GM19328 (cell line): Measurements from ENCODE around the gene ADGB.

Experiments
- ATAC-seq: cut with Tn5 transposase; IDR thresholded peaks from one replicate; pipeline ENCODE4 v1.9.1; 2021; ENCODE audit warnings: mild to moderate bottlenecking, moderate library complexity; ENCODE audit not compliant: unreplicated experiment

Gene ADGB

GRCh38 chr6:146628350-146628749 is 29.6 kb downstream of the ADGB start:
- ATAC-seq, result no peak

DNA sequence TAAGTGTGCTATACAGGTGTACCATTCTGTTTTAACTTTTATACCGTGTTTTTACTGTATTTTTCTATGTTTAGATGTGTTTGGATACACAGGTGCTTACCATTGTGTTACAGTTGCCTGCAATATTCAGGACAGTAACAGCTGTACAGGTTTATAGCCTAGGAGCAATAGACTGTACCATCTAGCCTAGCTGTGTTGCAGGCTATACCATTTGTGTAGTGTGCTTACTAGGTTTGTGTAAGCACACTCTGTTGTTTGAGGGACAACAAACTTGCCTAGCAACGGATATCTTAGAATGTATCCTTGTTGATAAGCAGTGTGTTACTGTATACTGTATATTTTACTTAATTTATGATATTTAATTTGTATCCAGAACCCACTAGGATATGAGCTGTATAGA is 35.2 kb downstream of the ADGB start:
- no peak for ATAC-seq

DNA sequence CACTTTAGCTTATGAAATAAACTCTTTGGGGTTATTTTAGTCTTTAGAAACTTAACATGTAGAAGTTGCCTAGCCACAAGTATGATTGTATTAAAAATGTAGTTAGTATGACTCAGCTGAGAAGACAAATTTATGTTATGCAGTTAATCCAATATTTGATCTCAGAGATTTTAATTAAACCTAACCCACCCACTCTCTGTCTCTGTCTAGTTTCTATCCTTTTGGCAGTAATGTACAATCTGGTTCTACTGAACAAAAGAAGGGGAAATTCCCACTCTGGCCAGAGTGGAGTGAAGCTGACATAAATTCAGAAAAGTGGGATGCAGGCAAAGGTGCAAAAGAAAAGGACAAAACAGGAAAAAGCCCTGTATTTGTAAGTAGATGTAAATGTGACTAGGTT is 36.4 kb downstream of the ADGB start:
- ATAC-seq, result no peak

DNA sequence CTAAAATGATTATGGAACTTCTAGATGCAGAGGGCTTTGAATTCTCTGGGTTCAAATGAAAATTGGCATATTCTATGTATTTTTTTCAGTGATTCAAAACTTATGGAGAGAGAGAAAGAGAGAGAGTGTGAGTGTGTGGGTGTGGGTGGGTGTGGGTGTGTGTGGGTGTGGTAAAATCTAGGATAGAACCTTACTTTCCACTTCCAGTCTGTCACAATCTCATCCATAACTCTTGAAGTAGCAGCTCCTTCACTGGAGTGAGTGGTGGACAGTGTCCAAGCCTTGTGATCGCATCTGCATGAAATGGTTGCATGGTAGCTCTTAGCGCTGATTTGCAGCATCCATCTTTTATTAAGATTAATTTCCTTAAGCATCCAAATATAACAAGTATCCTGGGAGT is 37.7 kb downstream of the ADGB start:
- no peak for ATAC-seq

DNA sequence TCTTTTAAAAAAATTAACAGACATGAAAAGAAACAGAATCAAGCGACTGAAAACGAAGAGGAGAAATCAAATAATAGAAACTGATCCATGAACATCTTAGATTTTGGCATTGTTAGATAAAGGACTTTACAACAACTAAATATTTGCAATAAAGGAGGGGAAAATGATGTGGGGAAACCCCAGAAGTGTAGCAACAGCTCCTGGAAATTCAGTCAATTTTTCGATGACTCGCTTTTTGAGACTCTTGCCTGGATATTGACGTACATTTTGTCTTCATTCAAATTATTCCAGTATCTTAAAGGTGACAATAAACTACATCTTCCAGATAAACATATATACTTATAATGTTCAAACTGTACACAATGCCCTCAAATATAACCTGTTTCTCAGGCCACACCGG is 44.1 kb downstream of the ADGB start:
- ATAC-seq, result no peak

- no peak for ATAC-seq
These were observed 52.2 kb downstream of the ADGB start for GRCh38 chr6:146650799-146651481.

DNA sequence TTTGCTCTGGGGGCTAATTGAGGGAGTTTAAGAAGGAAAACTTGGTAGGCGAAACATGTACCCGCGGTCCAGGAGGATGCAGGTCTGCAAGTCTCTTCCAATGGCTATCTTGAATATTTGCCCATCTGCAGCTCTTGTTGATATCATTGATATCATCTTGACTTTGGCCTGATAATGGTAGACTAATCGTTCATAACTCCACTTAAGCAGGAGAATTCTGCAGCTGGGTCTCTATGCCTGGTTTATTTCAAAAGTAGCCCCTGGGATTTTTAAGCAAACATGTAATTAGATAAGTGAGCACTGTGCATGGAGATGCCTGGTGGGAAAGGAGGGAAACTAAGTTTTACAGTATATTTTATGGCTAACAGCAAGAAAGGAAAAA is 52.7 kb downstream of the ADGB start:
- no peak for ATAC-seq

DNA sequence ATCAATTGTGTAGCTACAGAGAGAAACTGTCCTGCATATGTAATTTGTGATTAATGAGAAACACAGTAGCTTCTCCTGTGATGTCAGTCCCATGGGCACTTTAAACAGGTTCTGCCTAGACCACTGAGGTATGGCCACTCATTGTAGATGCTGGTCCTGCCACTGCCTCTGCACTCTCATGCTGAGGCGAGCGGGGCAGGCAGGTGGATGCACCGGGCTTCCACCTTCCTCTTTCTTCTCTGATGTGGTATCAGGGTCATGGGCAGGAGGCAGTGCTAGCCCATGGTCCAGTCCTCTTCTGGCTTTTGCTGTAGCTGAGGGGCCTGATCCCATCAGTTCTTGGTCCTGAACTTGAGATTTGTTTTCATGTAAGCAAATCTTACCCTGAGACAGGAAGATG is 58.7 kb downstream of the ADGB start:
- no peak for ATAC-seq

DNA sequence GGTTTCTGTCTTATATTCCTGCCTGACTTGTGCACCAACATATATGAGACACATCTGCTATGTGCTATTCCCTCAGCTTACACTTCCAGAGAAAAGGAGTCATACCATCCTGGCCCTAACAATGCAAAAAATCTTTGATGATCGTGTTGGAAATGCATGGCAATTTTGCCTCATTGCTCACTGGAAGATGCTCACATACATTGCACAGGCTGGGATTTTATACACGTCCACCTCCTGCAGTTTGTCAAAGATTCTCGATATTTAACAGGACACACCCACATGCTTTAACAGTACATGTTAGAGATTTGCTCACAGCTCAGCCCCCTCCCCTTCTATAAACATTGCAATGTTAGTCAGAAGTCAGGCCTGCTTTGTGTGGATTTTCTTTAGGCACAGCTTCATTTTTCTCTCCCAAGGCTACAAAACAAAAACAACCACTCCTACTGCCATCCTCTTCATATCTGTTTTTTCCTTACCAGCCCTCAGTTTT is 66.1 kb downstream of the ADGB start:
- no peak for ATAC-seq

GRCh38 chr6:146666909-146667308 is 68.1 kb downstream of the ADGB start:
- ATAC-seq, result no peak

DNA sequence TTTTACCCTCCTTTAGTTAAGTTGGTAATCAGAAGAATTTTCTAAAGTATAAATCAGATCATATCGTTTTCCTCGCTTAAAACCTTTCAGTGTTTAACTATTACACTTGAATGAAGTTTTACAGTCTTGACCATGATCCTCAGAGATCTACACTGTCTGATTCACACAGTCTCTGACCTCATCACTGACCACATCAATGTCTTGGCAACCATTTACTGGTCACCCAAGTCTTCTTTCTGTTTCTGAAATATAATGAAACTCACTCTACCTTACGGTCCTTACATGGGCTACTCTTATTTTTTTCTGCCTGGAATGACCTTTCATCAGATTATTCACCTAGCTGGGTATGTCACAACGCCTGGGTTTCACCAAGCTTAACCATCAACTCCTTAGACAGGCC is 71.4 kb downstream of the ADGB start:
- no peak for ATAC-seq

GRCh38 chr6:146673069-146673468 is 74.3 kb downstream of the ADGB start:
- no peak for ATAC-seq

GRCh38 chr6:146679386-146679785 is 80.6 kb downstream of the ADGB start:
- ATAC-seq, result no peak

DNA sequence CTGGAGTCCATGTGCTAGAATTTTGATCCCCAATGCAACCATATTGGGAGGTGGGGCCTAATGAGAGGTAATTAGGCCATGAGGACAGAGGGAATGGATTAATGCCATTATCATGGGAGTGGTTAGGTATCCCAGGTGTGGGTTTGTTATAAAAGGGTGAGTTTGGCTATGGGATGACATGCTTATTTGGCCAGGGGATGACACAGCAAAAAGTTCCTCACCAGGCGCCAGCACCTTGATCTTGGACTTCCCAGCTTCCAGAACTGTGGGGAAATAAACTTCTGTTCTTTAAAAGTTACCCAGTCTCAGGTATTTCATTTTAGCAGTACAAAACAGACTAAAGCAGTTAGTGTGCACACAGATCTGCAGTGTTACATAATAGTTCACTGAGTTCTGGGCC is 84.1 kb downstream of the ADGB start:
- no peak for ATAC-seq

DNA sequence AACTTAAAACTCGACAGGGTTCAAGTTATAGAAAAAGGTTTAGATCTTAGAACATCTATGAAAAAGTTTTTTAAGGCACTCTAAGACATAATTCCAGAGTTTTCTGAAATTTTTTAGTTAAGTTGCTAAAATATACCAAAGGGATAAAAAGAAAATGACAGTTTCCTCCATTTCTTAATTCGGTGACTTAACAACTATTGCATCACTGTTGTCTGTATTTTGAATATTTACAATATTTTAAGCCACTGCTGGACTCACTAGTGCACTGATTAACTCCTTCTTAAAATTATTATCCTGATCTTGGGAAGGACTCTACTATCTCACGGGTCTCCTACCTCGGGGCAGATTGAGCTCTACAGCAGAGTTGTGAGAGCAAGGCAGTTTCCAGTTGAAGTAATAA is 91.0 kb downstream of the ADGB start:
- no peak for ATAC-seq

DNA sequence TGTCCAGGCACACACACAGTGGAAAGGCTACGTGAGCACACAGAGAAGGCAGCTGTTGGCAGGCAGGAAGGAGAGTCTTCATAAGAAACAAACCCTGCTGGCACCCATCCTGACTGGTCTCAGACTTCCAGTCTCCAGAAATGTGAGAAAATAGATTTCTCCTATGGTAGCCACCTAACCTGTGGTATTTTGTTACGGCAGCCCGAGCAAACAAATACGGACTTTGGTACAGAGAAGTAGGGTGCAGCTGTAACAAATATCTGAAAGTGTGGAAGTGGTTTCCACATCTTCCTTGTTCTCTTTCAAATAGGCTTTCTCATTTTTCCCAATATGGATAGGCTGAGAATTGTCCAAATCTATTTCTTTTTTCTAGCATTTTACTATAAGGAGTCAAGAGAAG is 94.6 kb downstream of the ADGB start:
- ATAC-seq, result no peak

- ATAC-seq, result no peak
These were observed 99.1 kb downstream of the ADGB start for GRCh38 chr6:146697921-146698320.

DNA sequence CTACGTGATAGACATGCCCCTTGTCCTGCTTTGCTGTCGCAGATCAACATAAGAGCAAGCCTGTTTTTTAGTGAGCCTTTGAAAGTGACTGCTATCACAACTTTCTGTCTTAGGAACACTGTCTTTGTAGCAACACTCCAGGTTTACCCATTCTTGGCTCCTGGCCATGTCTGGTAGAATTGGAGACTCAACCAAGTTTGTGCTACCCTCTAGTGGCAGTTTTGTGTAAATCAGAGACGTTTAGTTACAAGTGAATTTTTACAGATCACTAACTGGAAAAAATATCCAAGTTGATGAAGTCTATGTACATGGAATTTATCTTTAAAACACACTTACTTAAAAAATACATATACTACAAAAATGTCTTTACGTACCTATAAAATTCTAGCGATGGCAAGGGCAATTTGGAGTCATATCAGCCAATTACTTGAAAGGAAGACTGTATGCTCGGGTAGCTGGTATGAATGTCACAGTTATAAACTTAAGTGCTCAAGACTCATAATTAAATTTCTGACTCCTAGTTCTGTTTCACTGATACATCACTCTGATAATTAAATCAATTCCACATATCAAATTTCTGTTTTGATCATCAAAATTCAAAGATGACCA is 101.4 kb downstream of the ADGB start:
- ATAC-seq, result peak; percentile 77

GRCh38 chr6:146701632-146702031 is 102.9 kb downstream of the ADGB start:
- ATAC-seq, result no peak

DNA sequence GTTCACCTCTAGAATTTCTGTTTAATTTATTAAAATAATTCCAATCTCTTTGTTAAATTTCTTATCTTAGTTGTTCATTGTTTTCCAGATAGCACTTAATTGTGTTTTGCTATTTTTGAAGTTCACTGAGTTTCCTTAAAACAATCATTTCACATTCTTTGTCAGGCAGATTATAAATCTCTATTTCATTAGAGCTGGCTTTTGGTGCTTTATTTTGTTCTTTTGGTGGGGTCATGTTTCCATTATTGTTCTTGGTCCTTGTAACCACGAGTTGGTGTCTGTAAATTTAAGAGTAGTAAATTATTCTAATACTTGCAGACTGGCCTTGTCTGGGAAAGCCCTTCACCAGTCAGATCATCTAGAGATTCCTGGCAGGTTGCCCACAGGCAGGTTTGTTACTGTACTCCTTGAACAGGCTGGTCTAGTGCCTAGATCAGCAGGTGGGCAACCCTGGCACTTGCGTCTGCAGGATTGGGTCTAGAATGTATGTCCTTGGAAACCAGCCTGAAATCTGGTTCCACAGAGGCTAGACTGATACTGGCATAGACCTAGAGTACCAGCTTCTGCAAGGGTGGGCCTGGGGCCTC is 110.4 kb downstream of the ADGB start:
- no peak for ATAC-seq

DNA sequence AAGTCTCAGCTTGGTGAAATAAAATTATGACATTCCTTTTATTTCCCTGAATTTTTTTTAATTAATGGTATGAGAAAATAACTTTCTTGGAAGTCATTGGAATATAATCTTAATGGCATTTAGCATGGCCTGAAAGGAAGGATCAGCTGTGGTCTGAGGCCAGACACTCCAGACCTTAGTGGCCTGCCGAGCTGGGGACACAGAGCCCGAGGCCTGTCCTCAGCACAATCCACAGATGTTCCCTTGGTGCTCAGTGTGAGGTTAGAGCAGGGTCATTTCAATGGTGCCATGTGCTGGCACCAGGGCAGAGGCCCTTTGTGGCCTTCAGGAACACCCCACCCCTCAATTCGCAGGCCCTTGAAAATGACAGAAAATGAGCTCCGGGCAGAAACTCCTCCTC is 120.6 kb downstream of the ADGB start:
- no peak for ATAC-seq

- no peak for ATAC-seq
These were observed 140.9 kb downstream of the ADGB start for GRCh38 chr6:146739696-146740095.

DNA sequence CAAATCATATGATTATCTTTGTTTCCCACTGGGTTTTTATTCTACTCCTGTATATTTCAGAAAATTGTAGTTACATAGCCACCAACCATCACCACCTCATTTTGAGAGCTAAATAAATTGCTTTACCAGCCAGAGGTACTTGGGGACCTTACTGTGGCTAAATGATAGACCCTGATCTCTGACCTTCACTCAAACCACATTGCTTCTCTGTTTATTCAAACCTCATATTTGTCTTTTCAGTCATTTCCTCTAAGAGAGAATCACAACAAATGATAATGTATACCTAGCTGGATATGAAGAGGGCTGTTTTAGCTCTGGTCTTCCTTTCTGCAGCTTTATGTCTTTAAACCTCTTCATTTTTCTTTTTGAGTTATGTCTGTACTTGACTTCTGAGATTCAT is 142.8 kb downstream of the ADGB start:
- ATAC-seq, result no peak
